Lung (tissue), 16 donors: ENCODE measurements around the gene OOSP4B. TPM values are rescaled to one million over a fixed set of nuclear protein-coding genes. Genes with fewer than 3 reads are reported as not detected.

Source experiments
- ATAC-seq: fragments of 200-7000 bp; cut with Tn5 transposase; one replicate; pipeline ENCODE4 v1.9.1; 2020; ENCODE audit warnings: moderate number of reproducible peaks; ENCODE audit not compliant: insufficient read depth, low FRiP score
- DNase-seq, 3 donors: peaks; one replicate each; pipeline ENCODE4 v3.0.0-alpha.2; 2013 to 2017
- H3K27ac ChIP-seq, 2 donors: one replicate each; pipeline ENCODE4 v1.5.1; 2013; ENCODE audit warnings: mild to moderate bottlenecking in 2 of 2, moderate library complexity in 2 of 2, control low read depth in 1 of 2, inconsistent platforms in 1 of 2, low read depth in 1 of 2, low read length in 1 of 2
- H3K27me3 ChIP-seq, 3 donors: one replicate each; pipeline ENCODE4 v1.5.1; 2013; ENCODE audit warnings: low read length in 2 of 3; ENCODE audit not compliant: control insufficient read depth in 3 of 3, insufficient read depth in 3 of 3
- H3K36me3 ChIP-seq, 4 donors: one replicate each; pipeline ENCODE4 v1.5.1; 2013; ENCODE audit warnings: low read length in 4 of 4, mild to moderate bottlenecking in 1 of 4, moderate library complexity in 1 of 4; ENCODE audit not compliant: control insufficient read depth in 4 of 4, insufficient read depth in 4 of 4
- H3K4me1 ChIP-seq, 5 donors: one replicate each; pipeline ENCODE4 v1.5.1; 2013; ENCODE audit warnings: low read length in 5 of 5, mild to moderate bottlenecking in 2 of 5, moderate library complexity in 1 of 5; ENCODE audit not compliant: control insufficient read depth in 5 of 5, insufficient read depth in 5 of 5
- H3K4me3 ChIP-seq: one replicate; pipeline ENCODE4 v1.5.1; 2013; ENCODE audit warnings: mild to moderate bottlenecking, control low read depth, moderate library complexity
- H3K9ac ChIP-seq, 2 donors: one replicate each; pipeline ENCODE4 v1.5.1; 2013; ENCODE audit warnings: low read length in 2 of 2, control low read depth in 1 of 2; ENCODE audit not compliant: insufficient read depth in 1 of 2
- H3K9me3 ChIP-seq, 4 donors: one replicate each; pipeline ENCODE4 v1.5.1; 2013; ENCODE audit warnings: low read length in 3 of 4, mild to moderate bottlenecking in 1 of 4, moderate library complexity in 1 of 4; ENCODE audit not compliant: control insufficient read depth in 4 of 4, insufficient read depth in 3 of 4
- WGBS, 2 donors: extraction: QIAGEN DNeasy Blood & Tissue Kit; methylation state at CpG; one replicate each; pipeline ENCODE4 v1.1.7; 2013; 5-methylcytosine and 5-hydroxymethylcytosine counted together
- long read RNA-seq, 5 donors: transcript quantifications; one replicate each; lab custom pipeline, GENCODE V29; 2026
- polyA plus RNA-seq, 2 donors: library from polyadenylated mRNA; stranded (reverse); fragments of 200-250 nt; gene quantifications; one replicate each; pipeline ENCODE4 v1.2.1, GENCODE V29; 2013
- total RNA-seq, 2 donors: library from RNA; depleted of rRNA in 1 of 2; stranded (reverse); fragments of >200 nt in 1 of 2; gene quantifications; one replicate each; pipeline ENCODE4 v1.2.1, GENCODE V29; 2014 to 2021
- TF ChIP-seq, protein P1 (sequence below): IDR thresholded peaks from 2 replicates; pipeline ENCODE4 v1.5.1; 2012; ENCODE audit warnings: mild to moderate bottlenecking; ENCODE audit errors: control extremely low read depth, extremely low read depth
- donor health status: control.
- donor health status: control.
- donor health status: Bipolar disorder and iron deficiency.
- donor health status: healthy.
- donor health status: DM: yes; HTN: yes; CAD: no.

Gene OOSP4B
- not detected for total RNA-seq
- polyA plus RNA-seq: not detected
- long read RNA-seq, donor 1: 0 reads
- long read RNA-seq, donor 2: 0 reads
- long read RNA-seq, donor 3: 0 reads
- long read RNA-seq, donor 4: 0 reads
- long read RNA-seq, donor 5: 0 reads

GRCh38 chr11:60016881-60017280 is at the start of gene OOSP4B:
TSS of gene OOSP4B (plus strand) at chr11:60017181.
- Histone ChIP-seq H3K4me3 (no peak within 1 kb of the TSS), H3K9ac (no peak within 1 kb of the TSS), H3K36me3 (no peaks in the 10 kb centered on the region), H3K9me3 (no peaks in the 10 kb centered on the region), H3K4me1 (no peaks in the 10 kb centered on the region), H3K27ac (no peak within 1 kb of the TSS), H3K27me3 (no peaks in the 10 kb centered on the region)
- TF ChIP-seq, protein P1, sequence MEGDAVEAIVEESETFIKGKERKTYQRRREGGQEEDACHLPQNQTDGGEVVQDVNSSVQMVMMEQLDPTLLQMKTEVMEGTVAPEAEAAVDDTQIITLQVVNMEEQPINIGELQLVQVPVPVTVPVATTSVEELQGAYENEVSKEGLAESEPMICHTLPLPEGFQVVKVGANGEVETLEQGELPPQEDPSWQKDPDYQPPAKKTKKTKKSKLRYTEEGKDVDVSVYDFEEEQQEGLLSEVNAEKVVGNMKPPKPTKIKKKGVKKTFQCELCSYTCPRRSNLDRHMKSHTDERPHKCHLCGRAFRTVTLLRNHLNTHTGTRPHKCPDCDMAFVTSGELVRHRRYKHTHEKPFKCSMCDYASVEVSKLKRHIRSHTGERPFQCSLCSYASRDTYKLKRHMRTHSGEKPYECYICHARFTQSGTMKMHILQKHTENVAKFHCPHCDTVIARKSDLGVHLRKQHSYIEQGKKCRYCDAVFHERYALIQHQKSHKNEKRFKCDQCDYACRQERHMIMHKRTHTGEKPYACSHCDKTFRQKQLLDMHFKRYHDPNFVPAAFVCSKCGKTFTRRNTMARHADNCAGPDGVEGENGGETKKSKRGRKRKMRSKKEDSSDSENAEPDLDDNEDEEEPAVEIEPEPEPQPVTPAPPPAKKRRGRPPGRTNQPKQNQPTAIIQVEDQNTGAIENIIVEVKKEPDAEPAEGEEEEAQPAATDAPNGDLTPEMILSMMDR: no peak
- ATAC-seq (no peak), DNase-seq (no peak)
- WGBS, 2 donors: 89 to 93% methylated on average over 1 of the region's 1 CpG

DNA sequence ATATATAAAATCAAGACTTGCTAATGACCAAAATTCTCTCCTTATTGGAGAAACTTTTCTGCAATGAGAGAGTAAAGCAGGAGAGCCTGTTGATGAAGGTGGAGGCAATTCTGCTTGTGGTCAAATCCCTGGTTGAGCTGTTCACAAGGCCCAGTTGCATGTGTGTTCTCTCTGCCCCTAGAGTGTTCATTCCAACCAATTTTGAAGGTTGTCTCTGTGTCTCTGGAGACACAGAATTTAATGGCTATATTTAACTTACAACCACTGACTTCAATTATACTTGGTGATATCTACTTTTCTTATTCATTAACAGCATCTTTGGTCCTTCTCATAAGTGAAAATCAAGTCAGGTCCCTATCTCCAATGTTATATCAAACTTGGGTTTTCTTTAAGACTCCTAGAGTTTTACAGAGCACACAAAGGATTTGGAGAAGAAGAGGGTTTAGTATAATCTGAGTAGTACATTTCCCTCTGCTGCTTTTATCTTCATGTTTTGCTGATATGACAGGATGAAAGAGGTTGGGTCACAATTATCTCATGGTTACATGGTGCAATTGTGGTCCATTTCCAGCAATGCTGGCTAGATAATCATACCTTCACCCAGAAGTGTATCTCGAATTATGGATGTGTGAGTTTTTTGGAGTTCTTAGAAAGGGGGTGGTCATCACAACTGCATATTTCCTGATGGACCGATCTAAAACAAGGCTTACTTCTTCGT is 49.1 kb upstream of the OOSP4B start:
- ATAC-seq (no peak), DNase-seq (no peak)
- H3K27ac ChIP-seq: no peak overlapping the region
- H3K9me3 ChIP-seq: no peaks in the 10 kb centered on the region
- no peak overlapping the region for H3K9ac ChIP-seq
- no peak overlapping the region for H3K4me3 ChIP-seq
- peaks cover 0 to 6% (median 0%) of the 10 kb centered on the region in 5 donors for H3K4me1 ChIP-seq
- TF ChIP-seq, protein P1: no peak
- H3K36me3 ChIP-seq: no peaks in the 10 kb centered on the region
- no peaks in the 10 kb centered on the region for H3K27me3 ChIP-seq
- 88 to 94% methylated on average over 3 of the region's 3 CpGs for WGBS, 2 donors

DNA sequence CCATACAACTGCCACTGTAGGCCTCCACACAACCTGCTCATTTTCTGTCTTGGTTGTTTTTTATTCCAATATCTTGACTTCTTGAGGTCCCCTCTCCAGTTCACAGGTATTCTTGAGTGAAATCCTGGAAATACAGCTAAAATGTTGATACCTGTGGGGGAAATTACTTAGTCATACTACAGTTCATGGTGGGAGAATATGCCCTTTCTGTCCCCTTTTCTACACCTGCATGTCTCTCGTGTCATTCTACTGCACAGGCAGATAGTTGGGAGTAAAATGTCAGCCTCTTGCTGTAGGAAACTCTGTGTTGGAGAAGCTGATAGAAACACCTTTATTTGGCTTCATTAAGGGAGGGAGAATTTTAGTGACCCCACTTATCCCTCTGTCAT is 48.6 kb upstream of the OOSP4B start:
- Histone ChIP-seq H3K27ac (no peak overlapping the region), H3K27me3 (no peaks in the 10 kb centered on the region), H3K9me3 (no peaks in the 10 kb centered on the region), H3K9ac (no peak overlapping the region), H3K36me3 (no peaks in the 10 kb centered on the region), H3K4me1 (peaks cover 0 to 6% (median 0%) of the 10 kb centered on the region in 5 donors), H3K4me3 (no peak overlapping the region)
- TF ChIP-seq, protein P1: no peak
- 70 to 92% methylated on average over 1 of the region's 1 CpG for WGBS, 2 donors
- no peak for DNase-seq
- no peak for ATAC-seq

DNA sequence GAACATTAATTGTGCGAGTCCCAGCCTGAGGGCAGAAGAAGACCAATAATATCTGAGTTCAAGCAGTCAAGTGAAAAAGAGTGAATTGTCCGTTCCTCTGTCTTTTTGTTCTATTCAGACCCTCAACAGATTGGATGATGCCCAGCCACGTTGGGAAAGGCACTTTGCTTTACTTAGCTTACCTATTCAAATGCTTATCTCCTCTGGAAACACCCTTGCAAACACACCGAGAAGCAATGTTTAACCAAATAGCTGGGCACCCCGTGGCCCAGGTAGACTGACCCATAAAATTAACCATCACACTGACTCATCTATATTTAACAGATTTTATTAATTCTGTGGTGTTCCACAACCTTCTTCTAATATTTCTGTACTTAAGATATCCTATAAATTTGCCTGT is 43.9 kb upstream of the OOSP4B start:
- no peak overlapping the region for H3K4me3 ChIP-seq
- TF ChIP-seq, protein P1: no peak
- no peaks in the 10 kb centered on the region for H3K27me3 ChIP-seq
- no peak overlapping the region for H3K9ac ChIP-seq
- H3K4me1 ChIP-seq: peaks cover 0 to 1% (median 0%) of the 10 kb centered on the region in 5 donors
- no peak overlapping the region for H3K27ac ChIP-seq
- no peaks in the 10 kb centered on the region for H3K9me3 ChIP-seq
- ATAC-seq (no peak), DNase-seq (no peak)
- WGBS, 2 donors: 70 to 86% methylated on average over 5 of the region's 5 CpGs
- no peaks in the 10 kb centered on the region for H3K36me3 ChIP-seq
